ENCODE measurements around the gene GRXCR2. TPM values are rescaled to one million over a fixed set of nuclear protein-coding genes. Genes with fewer than 3 reads are reported as not detected.
A peak's percentile ranks its signal among the peaks of the same experiment; 100 is the strongest.

Gene GRXCR2
- total RNA-seq, 2 donors from 2014 or later, result not detected

DNA sequence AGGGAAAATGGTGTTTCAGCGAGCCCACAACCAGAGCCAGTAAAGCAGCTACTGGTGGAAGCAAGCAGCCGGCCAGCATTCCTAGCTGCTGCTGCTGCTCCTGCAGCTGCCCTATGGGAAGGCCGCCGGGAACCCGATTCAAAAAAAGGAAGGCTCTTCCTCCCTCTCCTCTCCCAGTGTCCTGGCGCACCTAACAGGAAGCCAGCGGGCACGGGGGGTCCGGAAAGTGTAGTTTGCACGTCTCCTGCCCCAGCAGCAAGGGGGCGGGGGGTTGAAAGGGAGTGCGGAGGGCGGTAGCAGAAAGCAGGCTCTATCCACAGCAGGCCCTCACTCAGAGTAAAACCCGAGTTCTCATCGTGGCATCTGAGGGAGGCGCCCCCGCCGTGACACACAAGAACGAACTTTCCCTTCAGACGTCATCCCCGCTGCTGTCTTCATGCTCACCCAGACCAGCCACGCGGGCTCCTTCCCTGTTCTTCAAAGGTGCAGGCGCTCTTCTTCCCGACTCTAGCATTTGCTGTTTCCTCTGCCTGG is 16.5 kb downstream of the GRXCR2 start:
- Histone ChIP-seq H3K9me3 (no peaks in the 10 kb centered on the region), H3K4me1 (ENCODE audit: control insufficient read depth in 1 of 2, low read depth in 2 of 2) (peaks cover 3 to 7% of the 10 kb centered on the region in 2 donors), H3K27ac (no peak overlapping the region), H3K4me3 (peak overlapping the region; percentile 63), H3K36me3 (no peaks in the 10 kb centered on the region), H3K27me3 (replicated peaks; ENCODE audit: insufficient read depth) (no peaks in the 10 kb centered on the region)
- TF ChIP-seq, protein P1, sequence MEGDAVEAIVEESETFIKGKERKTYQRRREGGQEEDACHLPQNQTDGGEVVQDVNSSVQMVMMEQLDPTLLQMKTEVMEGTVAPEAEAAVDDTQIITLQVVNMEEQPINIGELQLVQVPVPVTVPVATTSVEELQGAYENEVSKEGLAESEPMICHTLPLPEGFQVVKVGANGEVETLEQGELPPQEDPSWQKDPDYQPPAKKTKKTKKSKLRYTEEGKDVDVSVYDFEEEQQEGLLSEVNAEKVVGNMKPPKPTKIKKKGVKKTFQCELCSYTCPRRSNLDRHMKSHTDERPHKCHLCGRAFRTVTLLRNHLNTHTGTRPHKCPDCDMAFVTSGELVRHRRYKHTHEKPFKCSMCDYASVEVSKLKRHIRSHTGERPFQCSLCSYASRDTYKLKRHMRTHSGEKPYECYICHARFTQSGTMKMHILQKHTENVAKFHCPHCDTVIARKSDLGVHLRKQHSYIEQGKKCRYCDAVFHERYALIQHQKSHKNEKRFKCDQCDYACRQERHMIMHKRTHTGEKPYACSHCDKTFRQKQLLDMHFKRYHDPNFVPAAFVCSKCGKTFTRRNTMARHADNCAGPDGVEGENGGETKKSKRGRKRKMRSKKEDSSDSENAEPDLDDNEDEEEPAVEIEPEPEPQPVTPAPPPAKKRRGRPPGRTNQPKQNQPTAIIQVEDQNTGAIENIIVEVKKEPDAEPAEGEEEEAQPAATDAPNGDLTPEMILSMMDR (IDR thresholded peaks at IDR 0.05), result no peak
- DNase-seq (ENCODE audit: low spot score) (no peak), ATAC-seq (ENCODE audit: insufficient number of reproducible peaks, low FRiP score, low read depth) (no peak)

DNA sequence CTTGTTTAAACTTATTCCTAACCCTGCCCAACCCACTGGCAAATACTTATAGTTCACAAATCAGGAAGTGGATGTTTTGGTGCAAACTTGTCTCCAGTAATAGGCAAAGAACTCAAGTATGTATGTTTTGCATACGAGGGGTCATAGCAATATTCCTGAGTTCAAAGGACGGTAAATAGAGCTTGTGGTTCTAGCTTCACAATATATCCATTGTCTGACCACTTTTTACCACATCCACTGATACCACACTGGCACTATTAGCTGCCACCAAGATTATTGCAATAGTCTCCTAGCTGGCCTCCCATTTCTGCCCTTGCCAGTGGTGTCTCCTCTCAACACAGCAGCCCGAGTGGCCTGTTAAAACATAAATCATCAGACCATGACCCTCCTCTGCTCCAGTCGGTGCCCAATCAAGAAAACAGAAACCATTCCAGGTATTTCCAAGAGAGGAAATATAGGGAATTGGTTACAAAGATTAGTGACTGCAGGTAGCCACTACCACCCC is 17.0 kb downstream of the GRXCR2 start:
- no peak overlapping the region for H3K27ac ChIP-seq
- H3K4me3 ChIP-seq, result peak overlapping the region; percentile 63
- no peaks in the 10 kb centered on the region for H3K9me3 ChIP-seq
- peak; percentile 59 for ATAC-seq (ENCODE audit: insufficient number of reproducible peaks, low FRiP score, low read depth)
- TF ChIP-seq, protein P1 (IDR thresholded peaks at IDR 0.05), result no peak
- no peaks in the 10 kb centered on the region for H3K27me3 ChIP-seq (replicated peaks; ENCODE audit: insufficient read depth)
- DNase-seq (ENCODE audit: low spot score), result no peak
- H3K36me3 ChIP-seq, result no peaks in the 10 kb centered on the region
- H3K4me1 ChIP-seq (ENCODE audit: control insufficient read depth in 1 of 2, low read depth in 2 of 2), result peaks cover 3 to 7% of the 10 kb centered on the region in 2 donors

DNA sequence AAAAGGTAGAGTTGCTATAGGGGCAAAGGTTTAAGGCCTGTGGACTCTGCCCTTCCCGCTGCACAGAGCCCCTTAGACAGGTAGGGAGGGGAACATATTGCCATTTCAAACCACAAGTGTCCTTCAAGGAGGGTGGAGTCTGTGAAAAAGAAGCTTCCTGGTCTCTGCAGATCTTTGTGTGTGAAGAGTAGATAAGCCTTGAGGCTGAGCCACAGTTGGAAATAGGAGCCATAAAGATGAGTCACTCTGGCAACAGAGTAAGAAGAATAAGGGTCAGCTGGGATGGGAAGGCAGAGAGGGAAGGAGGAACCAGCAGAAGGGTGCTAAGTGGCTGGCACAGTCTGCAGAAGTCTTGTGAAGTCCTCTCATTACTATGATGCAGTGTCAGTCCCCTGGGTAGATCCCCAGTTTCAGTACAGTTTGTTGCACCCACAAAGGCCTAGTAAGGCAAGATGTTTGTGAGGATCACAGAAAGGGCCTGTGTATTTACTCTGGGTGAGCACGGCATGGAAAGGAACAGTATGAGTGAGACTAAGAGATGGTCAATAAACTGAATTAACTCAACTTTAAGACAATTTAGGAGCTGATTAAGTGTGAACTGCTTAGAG is 18.1 kb downstream of the GRXCR2 start:
- ATAC-seq (ENCODE audit: insufficient number of reproducible peaks, low FRiP score, low read depth) (no peak), DNase-seq (ENCODE audit: low spot score) (no peak)
- Histone ChIP-seq H3K27ac (no peak overlapping the region), H3K4me1 (ENCODE audit: control insufficient read depth in 1 of 2, low read depth in 2 of 2) (peaks cover 3 to 7% of the 10 kb centered on the region in 2 donors), H3K9me3 (no peaks in the 10 kb centered on the region), H3K4me3 (no peak overlapping the region), H3K27me3 (replicated peaks; ENCODE audit: insufficient read depth) (no peaks in the 10 kb centered on the region), H3K36me3 (no peaks in the 10 kb centered on the region)
- TF ChIP-seq, protein P1 (IDR thresholded peaks at IDR 0.05), result no peak

DNA sequence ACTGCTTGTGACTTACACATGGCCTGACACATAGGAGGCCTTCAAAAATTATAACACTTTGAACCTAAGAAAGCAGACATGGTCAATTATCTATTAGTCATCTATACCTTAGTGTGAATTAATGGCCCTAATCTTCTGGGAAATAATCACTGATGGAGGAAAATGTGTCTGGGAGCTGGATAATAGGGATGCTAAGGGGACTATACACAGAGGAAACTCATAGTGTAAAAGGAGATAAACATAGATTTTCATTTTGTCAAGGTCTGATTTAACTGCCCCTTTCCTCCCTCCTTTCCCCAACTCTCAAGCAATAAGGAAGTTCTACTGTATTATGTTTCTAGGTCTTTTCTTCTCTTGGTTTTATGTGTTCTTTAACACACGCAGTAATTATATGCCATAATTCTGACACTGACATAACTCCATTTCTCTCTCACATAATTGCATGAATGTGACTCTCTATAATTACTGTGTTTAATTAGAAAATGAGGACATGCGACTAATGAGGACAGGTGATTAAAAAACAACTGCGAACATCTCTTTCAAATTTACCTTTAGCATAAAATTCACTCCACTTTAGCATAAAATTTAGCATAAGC is 18.9 kb downstream of the GRXCR2 start:
- Histone ChIP-seq H3K9me3 (no peaks in the 10 kb centered on the region), H3K36me3 (no peaks in the 10 kb centered on the region), H3K27ac (no peak overlapping the region), H3K4me1 (ENCODE audit: control insufficient read depth in 1 of 2, low read depth in 2 of 2) (peaks cover 3 to 7% of the 10 kb centered on the region in 2 donors), H3K4me3 (no peak overlapping the region), H3K27me3 (replicated peaks; ENCODE audit: insufficient read depth) (no peaks in the 10 kb centered on the region)
- no peak for DNase-seq (ENCODE audit: low spot score)
- TF ChIP-seq, protein P1 (IDR thresholded peaks at IDR 0.05), result no peak
- ATAC-seq (ENCODE audit: insufficient number of reproducible peaks, low FRiP score, low read depth), result no peak

DNA sequence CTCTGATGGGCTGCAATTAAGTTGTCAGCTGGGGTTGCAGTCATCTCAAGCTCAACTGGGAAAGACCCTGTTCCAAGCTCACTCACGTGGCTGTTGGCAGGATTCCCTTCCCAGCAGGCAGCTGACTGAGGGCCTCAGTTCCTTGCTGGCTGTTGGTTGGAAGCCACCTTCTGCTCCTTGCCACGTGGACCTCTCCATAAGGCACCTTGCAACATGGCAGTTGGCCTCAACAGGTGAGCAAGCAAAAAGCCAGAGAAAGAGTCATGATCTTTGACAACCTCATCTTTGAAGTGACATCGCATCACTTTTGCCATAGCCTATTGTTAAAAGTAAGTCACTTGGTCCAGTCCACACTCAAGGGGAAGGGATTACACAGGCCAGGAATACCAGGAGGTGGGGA is 19.8 kb downstream of the GRXCR2 start:
- TF ChIP-seq, protein P1 (IDR thresholded peaks at IDR 0.05), result no peak
- Histone ChIP-seq H3K4me1 (ENCODE audit: control insufficient read depth in 1 of 2, low read depth in 2 of 2) (peaks cover 3 to 7% of the 10 kb centered on the region in 2 donors), H3K36me3 (no peaks in the 10 kb centered on the region), H3K27ac (no peak overlapping the region), H3K4me3 (no peak overlapping the region), H3K9me3 (no peaks in the 10 kb centered on the region), H3K27me3 (replicated peaks; ENCODE audit: insufficient read depth) (no peaks in the 10 kb centered on the region)
- ATAC-seq (ENCODE audit: insufficient number of reproducible peaks, low FRiP score, low read depth), result no peak
- no peak for DNase-seq (ENCODE audit: low spot score)
